WTC11 (cell line): Measurements from ENCODE around the gene HNRNPAB. TPM values are rescaled to one million over a fixed set of nuclear protein-coding genes. Genes with fewer than 3 reads are reported as not detected.

ENCODE experiments used
- ATAC-seq: fragments of 200-7000 bp; cut with Tn5 transposase; 2 replicates; pipeline ENCODE4 v1.10.0; 2021; ENCODE audit warnings: mild to moderate bottlenecking, moderate library complexity
- CTCF ChIA-PET: fragments of 300-600 bp; sonication (Branson Sonifier 250); formaldehyde crosslinking; loops from one replicate; lab custom pipeline; 2021; ENCODE audit warnings: antibody characterized with exemption; lab: Charles Lee
- POLR2A ChIA-PET: fragments of 350-600 bp; sonication (Branson Sonifier 250); formaldehyde crosslinking; loops from one replicate; lab custom pipeline; 2021; ENCODE audit warnings: antibody characterized with exemption; lab: Charles Lee
- DNase-seq: peaks from one replicate; pipeline ENCODE4 v3.0.0; 2021; ENCODE audit warnings: low spot score
- H3K27ac Mint-ChIP-seq: 2 replicates; pipeline ENCODE4 v1.8.0; 2021; ENCODE audit warnings: mixed read lengths
- H3K27me3 Mint-ChIP-seq: 2 replicates; pipeline ENCODE4 v1.8.0; 2021; ENCODE audit warnings: low read depth, mild to moderate bottlenecking, moderate library complexity, mixed read lengths
- H3K36me3 Mint-ChIP-seq: 2 replicates; pipeline ENCODE4 v1.8.0; 2021; ENCODE audit warnings: mixed read lengths
- H3K4me1 Mint-ChIP-seq: 2 replicates; pipeline ENCODE4 v1.8.0; 2022; ENCODE audit warnings: mixed read lengths
- H3K4me3 Mint-ChIP-seq: 2 replicates; pipeline ENCODE4 v1.8.0; 2021; ENCODE audit warnings: mild to moderate bottlenecking, moderate library complexity, mixed read lengths
- H3K9me3 Mint-ChIP-seq: 2 replicates; pipeline ENCODE4 v1.8.0; 2021; ENCODE audit warnings: mixed read lengths
- AR ChIP-seq: fragments of 250-450 bp; sonication (Bioruptor Pico); IDR thresholded peaks from 2 replicates; pipeline ENCODE4 v1.9.0; 2021; ENCODE audit warnings: mild to moderate bottlenecking
- ATF6 ChIP-seq: sonication (generic); formaldehyde crosslinking; IDR thresholded peaks from 2 replicates; pipeline ENCODE4 v1.8.1; 2023; ENCODE audit warnings: mild to moderate bottlenecking, missing genetic modification reagents
- CBFB ChIP-seq: sonication (generic); formaldehyde crosslinking; IDR thresholded peaks from 2 replicates; pipeline ENCODE4 v1.8.1; 2022; ENCODE audit warnings: mild to moderate bottlenecking, low read depth, missing genetic modification reagents
- E2F4 ChIP-seq: sonication (generic); formaldehyde crosslinking; IDR thresholded peaks from 2 replicates; pipeline ENCODE4 v1.8.1; 2022; ENCODE audit warnings: low read depth, mild to moderate bottlenecking, moderate library complexity, missing genetic modification reagents, borderline replicate concordance
- EMX1 ChIP-seq: fragments of 250-450 bp; sonication (Bioruptor Pico); IDR thresholded peaks from 2 replicates; pipeline ENCODE4 v1.8.0; 2021; ENCODE audit warnings: mild to moderate bottlenecking
- ERG ChIP-seq: fragments of 250-450 bp; sonication (Bioruptor Pico); IDR thresholded peaks from 2 replicates; pipeline ENCODE4 v1.8.0; 2021; ENCODE audit warnings: mild to moderate bottlenecking
- ESRRA ChIP-seq: sonication (generic); formaldehyde crosslinking; IDR thresholded peaks from 2 replicates; pipeline ENCODE4 v1.8.1; 2022; ENCODE audit warnings: mild to moderate bottlenecking, missing genetic modification reagents, borderline replicate concordance
- ETV6 ChIP-seq: sonication (generic); formaldehyde crosslinking; IDR thresholded peaks from 2 replicates; pipeline ENCODE4 v1.8.1; 2022; ENCODE audit warnings: mild to moderate bottlenecking, missing genetic modification reagents
- FOXK1 ChIP-seq: sonication (generic); formaldehyde crosslinking; IDR thresholded peaks from 2 replicates; pipeline ENCODE4 v1.8.0; 2022; ENCODE audit warnings: mild to moderate bottlenecking, moderate library complexity, missing genetic modification reagents
- IRF2 ChIP-seq: sonication (generic); formaldehyde crosslinking; IDR thresholded peaks from 2 replicates; pipeline ENCODE4 v1.8.0; 2022; ENCODE audit warnings: low read depth, missing genetic modification reagents, borderline replicate concordance
- JUN ChIP-seq: sonication (generic); formaldehyde crosslinking; IDR thresholded peaks from 2 replicates; pipeline ENCODE4 v1.8.0; 2023; ENCODE audit warnings: mild to moderate bottlenecking, missing genetic modification reagents
- RORB ChIP-seq: fragments of 250-450 bp; sonication (Bioruptor Pico); IDR thresholded peaks from 2 replicates; pipeline ENCODE4 v1.9.0; 2021; ENCODE audit warnings: mild to moderate bottlenecking
- SOX15 ChIP-seq: fragments of 250-450 bp; sonication (Bioruptor Pico); IDR thresholded peaks from 2 replicates; pipeline ENCODE4 v1.9.0; 2021; ENCODE audit warnings: mild to moderate bottlenecking
- TEAD1 ChIP-seq: sonication (generic); formaldehyde crosslinking; IDR thresholded peaks from 2 replicates; pipeline ENCODE4 v1.8.0; 2022; ENCODE audit warnings: mild to moderate bottlenecking, missing genetic modification reagents
- ZMAT4 ChIP-seq: fragments of 250-450 bp; sonication (Bioruptor Pico); IDR thresholded peaks from 2 replicates; pipeline ENCODE4 v1.9.0; 2021; ENCODE audit warnings: mild to moderate bottlenecking
- ZNF121 ChIP-seq: sonication (generic); formaldehyde crosslinking; IDR thresholded peaks from 2 replicates; pipeline ENCODE4 v1.8.0; 2023; ENCODE audit warnings: missing genetic modification reagents
- ZNF423 ChIP-seq: fragments of 250-450 bp; sonication (Bioruptor Pico); IDR thresholded peaks from 2 replicates; pipeline ENCODE4 v2.1.2; 2022; ENCODE audit warnings: mild to moderate bottlenecking, moderate library complexity
- ZNF425 ChIP-seq: fragments of 250-450 bp; sonication (Bioruptor Pico); conservative IDR thresholded peaks from 2 replicates; pipeline ENCODE4 v1.9.0; 2021; ENCODE audit warnings: mild to moderate bottlenecking
- total RNA-seq: library from RNA; stranded (reverse); gene quantifications from 3 replicates; pipeline ENCODE4 v1.2.3, GENCODE V29; 2021

The HNRNPAB gene
- total RNA-seq, 1 experiment from 2014 or later: 457 TPM

- no peak overlapping the region for H3K4me3 Mint-ChIP-seq
- no peaks in the 10 kb centered on the region; the same call in 1 of the 2 replicates for H3K9me3 Mint-ChIP-seq
- no peak for ATAC-seq
- ChIA-PET POLR2A (no interaction called here), CTCF (interaction anchor here (0.6 to 1.2 kb wide), 2 partner anchors 20 to 1873 kb away, joined by 3 read pairs; no protein-coding TSS in a partner anchor)
- H3K27me3 Mint-ChIP-seq: 0 out of 2 replicates have a peak, but pooled peaks cover 2% of the 10 kb centered on the region
- H3K27ac Mint-ChIP-seq: no peak overlapping the region
- TF ChIP-seq ZNF425 (CRISPR knock-in tag): no peak
- TF ChIP-seq AR (CRISPR knock-in tag): 0 out of 2 replicates have a peak, but pooled peaks have one; percentile 38
- DNase-seq: no peak
- H3K36me3 Mint-ChIP-seq: peaks cover 70% of the 10 kb centered on the region
- peaks cover 13% of the 10 kb centered on the region for H3K4me1 Mint-ChIP-seq
These were observed 12.4 kb downstream of the HNRNPAB start for GRCh38 chr5:178216779-178217178.

- no peak for ATAC-seq
- H3K9me3 Mint-ChIP-seq: no peaks in the 10 kb centered on the region; the same call in 1 of the 2 replicates
- H3K27ac Mint-ChIP-seq: peak overlapping the region; percentile 14; the same call in 1 of the 2 replicates
- H3K4me1 Mint-ChIP-seq: peaks cover 17% of the 10 kb centered on the region
- ChIA-PET CTCF (interaction anchor here (0.5 to 0.6 kb wide), 2 partner anchors 86 to 97 kb away, joined by 3 to 4 read pairs; no protein-coding TSS in a partner anchor), POLR2A (no interaction called here)
- 0 out of 2 replicates have a peak, but pooled peaks cover 2% of the 10 kb centered on the region for H3K27me3 Mint-ChIP-seq
- DNase-seq: no peak
- H3K4me3 Mint-ChIP-seq: no peak overlapping the region
- peaks cover 56% of the 10 kb centered on the region for H3K36me3 Mint-ChIP-seq
- no peak for TF ChIP-seq AR (CRISPR knock-in tag)
- no peak for TF ChIP-seq IRF2 (CRISPR knock-in tag)
- TF ChIP-seq CBFB (CRISPR knock-in tag): no peak
- no peak for TF ChIP-seq TEAD1 (CRISPR knock-in tag)
- no peak for TF ChIP-seq ATF6 (CRISPR knock-in tag)
- no peak for TF ChIP-seq FOXK1
- TF ChIP-seq RORB (CRISPR knock-in tag): no peak
- no peak for TF ChIP-seq ETV6 (CRISPR knock-in tag)
- TF ChIP-seq E2F4 (CRISPR knock-in tag): no peak
- TF ChIP-seq EMX1 (CRISPR knock-in tag): no peak
- TF ChIP-seq ESRRA: no peak
- TF ChIP-seq SOX15 (CRISPR knock-in tag): no peak
- TF ChIP-seq ERG (CRISPR knock-in tag): no peak
- TF ChIP-seq ZNF425 (CRISPR knock-in tag): no peak
- no peak for TF ChIP-seq ZNF121 (CRISPR knock-in tag)
- no peak for TF ChIP-seq JUN (CRISPR knock-in tag)
- no peak for TF ChIP-seq ZMAT4 (CRISPR knock-in tag)
- TF ChIP-seq ZNF423 (CRISPR knock-in tag): no peak
These were observed 14.0 kb downstream of the HNRNPAB start for GRCh38 chr5:178218237-178218776.
